ES-I3 (cell line): ENCODE measurements around the gene SYT1.

ENCODE experiments used
- H3K36me3 ChIP-seq: 2 replicates; pipeline ENCODE4 v1.6.1; 2013; ENCODE audit warnings: mild to moderate bottlenecking, low read length, control low read depth, moderate library complexity; ENCODE audit not compliant: insufficient read depth
- H3K4me1 ChIP-seq: 2 replicates; pipeline ENCODE4 v1.6.1; 2013; ENCODE audit warnings: mild to moderate bottlenecking, control low read depth, low read length; ENCODE audit not compliant: insufficient read depth
- H3K9ac ChIP-seq: 2 replicates; pipeline ENCODE4 v1.6.1; 2013; ENCODE audit warnings: low read depth, mild to moderate bottlenecking, low read length, moderate library complexity
- H3K9me3 ChIP-seq: 2 replicates; pipeline ENCODE4 v1.6.1; 2013; ENCODE audit warnings: mild to moderate bottlenecking, low read length, moderate library complexity; ENCODE audit not compliant: control insufficient read depth, insufficient read depth

The SYT1 gene

GRCh38 chr12:79322905-79323304 lies 458.3 kb downstream of the SYT1 start:
- Histone ChIP-seq H3K9me3 (no peaks in the 10 kb centered on the region), H3K36me3 (no peaks in the 10 kb centered on the region; the same call in 1 of the 2 replicates), H3K4me1 (peaks cover 21% of the 10 kb centered on the region; the same call in 1 of the 2 replicates), H3K9ac (no peak overlapping the region)

DNA sequence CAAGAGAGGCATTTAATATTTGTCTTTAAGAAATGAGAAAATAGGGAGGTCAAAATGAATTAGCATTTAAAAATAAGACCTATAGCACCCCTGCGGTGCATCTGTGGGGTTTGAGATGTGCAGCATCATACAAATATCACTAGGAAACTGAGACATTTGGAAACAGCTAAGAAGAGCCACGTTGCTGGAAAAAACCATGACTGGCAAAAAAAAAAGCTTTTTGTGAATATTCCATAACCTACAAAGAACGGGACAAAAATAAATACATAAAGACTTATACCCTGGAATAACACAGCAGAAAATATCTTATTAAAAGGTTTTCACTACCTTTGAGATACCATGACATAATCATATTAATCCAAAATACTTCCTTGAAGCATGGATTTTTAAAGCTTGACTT lies 460.0 kb downstream of the SYT1 start:
- Histone ChIP-seq H3K9ac (no peak overlapping the region), H3K36me3 (no peaks in the 10 kb centered on the region), H3K9me3 (no peaks in the 10 kb centered on the region), H3K4me1 (peaks cover 21% of the 10 kb centered on the region; the same call in 1 of the 2 replicates)

- Histone ChIP-seq H3K9ac (no peak overlapping the region), H3K4me1 (peaks cover 20% of the 10 kb centered on the region; the same call in 1 of the 2 replicates), H3K9me3 (no peaks in the 10 kb centered on the region), H3K36me3 (no peaks in the 10 kb centered on the region)
Observed at GRCh38 chr12:79326222-79326621, 461.6 kb downstream of the SYT1 start.

- Histone ChIP-seq H3K9me3 (no peaks in the 10 kb centered on the region), H3K9ac (no peak overlapping the region), H3K36me3 (no peaks in the 10 kb centered on the region), H3K4me1 (peaks cover 17% of the 10 kb centered on the region; the same call in 1 of the 2 replicates)
Observed at GRCh38 chr12:79326663-79327062, 462.1 kb downstream of the SYT1 start.

GRCh38 chr12:79327465-79327864 lies 462.9 kb downstream of the SYT1 start:
- H3K9me3 ChIP-seq, result no peaks in the 10 kb centered on the region
- no peaks in the 10 kb centered on the region for H3K36me3 ChIP-seq
- peaks cover 15% of the 10 kb centered on the region; the same call in 1 of the 2 replicates for H3K4me1 ChIP-seq
- no peak overlapping the region for H3K9ac ChIP-seq

DNA sequence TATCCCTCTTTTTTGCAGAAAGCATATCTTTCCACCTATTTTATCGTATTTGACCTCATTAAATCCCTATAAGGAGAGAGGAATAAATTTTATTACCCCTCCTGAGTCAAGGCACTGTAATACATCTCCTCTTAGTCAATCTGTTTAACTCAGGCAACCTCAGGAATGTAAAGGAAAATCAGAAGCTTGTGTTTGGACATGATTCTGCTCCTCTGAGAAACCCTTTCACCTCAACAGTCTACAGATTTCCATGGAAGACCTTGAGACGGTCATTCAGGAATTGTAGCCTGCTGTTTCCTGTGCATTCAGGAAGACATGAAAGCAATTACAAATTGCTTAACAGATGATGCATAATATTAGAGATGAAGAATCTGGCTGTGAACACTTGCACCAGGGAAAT lies 465.4 kb downstream of the SYT1 start:
- peaks cover 17% of the 10 kb centered on the region; the same call in 1 of the 2 replicates for H3K4me1 ChIP-seq
- no peaks in the 10 kb centered on the region for H3K36me3 ChIP-seq
- H3K9me3 ChIP-seq, result no peaks in the 10 kb centered on the region
- H3K9ac ChIP-seq, result no peak overlapping the region

GRCh38 chr12:79331870-79332269 lies 467.3 kb downstream of the SYT1 start:
- no peak overlapping the region for H3K9ac ChIP-seq
- no peaks in the 10 kb centered on the region for H3K9me3 ChIP-seq
- H3K36me3 ChIP-seq, result no peaks in the 10 kb centered on the region
- peaks cover 17% of the 10 kb centered on the region; the same call in 1 of the 2 replicates for H3K4me1 ChIP-seq

DNA sequence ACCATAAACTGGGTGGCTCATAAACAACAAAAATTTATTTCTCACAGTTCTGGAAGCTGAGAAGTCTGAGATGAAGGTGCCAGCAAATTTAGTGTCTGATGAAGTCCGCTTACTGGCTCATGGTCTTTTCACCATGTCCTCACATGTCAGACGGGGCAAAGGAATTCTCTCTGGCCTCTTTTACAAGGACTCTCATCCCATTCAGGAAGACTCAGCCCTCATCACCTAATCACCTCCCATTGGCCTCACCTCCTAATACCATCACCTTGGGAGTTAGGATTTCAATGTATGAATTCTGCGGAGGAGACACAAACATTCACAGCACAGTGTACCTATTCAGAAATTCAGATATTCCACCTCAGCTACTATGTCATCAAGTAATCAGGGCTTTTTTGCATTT lies 468.6 kb downstream of the SYT1 start:
- Histone ChIP-seq H3K9ac (no peak overlapping the region), H3K9me3 (no peaks in the 10 kb centered on the region), H3K36me3 (peaks cover 3% of the 10 kb centered on the region; the same call in 1 of the 2 replicates), H3K4me1 (peaks cover 17% of the 10 kb centered on the region; the same call in 1 of the 2 replicates)

- H3K36me3 ChIP-seq, result peaks cover 4% of the 10 kb centered on the region; the same call in 1 of the 2 replicates
- H3K4me1 ChIP-seq, result peaks cover 9% of the 10 kb centered on the region; the same call in 1 of the 2 replicates
- H3K9me3 ChIP-seq, result no peaks in the 10 kb centered on the region
Observed at GRCh38 chr12:79337662-79338290, 473.2 kb downstream of the SYT1 start.

DNA sequence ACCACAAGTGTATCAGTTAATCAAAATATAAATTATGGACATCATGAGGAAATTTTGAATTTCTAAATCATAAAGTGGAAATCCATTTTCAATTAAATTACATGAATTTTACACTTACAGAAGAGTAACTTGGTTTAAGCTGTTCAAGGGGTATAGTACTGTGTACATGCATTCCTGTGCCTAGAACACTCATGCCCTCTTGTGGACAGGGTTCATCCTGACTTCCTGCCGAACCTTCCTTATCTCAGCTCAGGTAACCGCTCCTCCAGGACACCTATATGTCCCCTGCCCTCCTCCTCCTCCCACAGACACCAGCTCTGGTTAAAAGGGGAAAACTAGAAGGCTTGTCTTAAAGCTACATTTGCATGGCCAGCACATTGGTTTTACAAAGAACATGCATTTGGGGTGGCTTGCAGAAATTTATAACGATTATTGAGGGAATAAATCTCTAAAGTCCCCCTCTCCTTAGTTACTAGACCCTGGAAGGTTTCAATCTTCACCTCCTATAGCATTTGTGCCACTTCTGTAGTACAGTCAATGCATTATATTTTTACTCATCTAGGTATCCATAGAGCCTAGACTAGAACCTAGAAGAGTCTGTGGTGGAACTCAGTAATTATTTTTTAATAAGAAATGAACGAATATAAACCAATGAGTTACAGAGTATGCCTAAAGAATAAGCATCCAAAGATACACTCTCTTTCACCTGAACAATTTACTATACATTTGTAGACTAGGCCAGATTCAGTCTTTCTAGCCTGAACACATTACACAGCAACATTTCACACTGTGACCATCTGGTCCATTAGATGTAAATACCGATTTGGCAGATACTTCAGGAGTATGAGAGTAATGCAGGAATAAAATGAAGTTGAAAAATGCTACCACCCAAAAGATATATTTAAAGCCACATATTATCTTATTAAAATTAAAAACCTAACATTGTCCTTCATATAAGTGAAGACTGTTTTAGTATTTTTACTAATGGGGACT lies 480.6 kb downstream of the SYT1 start:
- no peaks in the 10 kb centered on the region for H3K9me3 ChIP-seq
- H3K36me3 ChIP-seq, result no peaks in the 10 kb centered on the region
- H3K4me1 ChIP-seq, result no peaks in the 10 kb centered on the region
- no peak overlapping the region for H3K9ac ChIP-seq

More at GRCh38 chr12:79337662-79338290, 473.2 kb downstream of the SYT1 start:
- no peak overlapping the region for H3K9ac ChIP-seq

DNA sequence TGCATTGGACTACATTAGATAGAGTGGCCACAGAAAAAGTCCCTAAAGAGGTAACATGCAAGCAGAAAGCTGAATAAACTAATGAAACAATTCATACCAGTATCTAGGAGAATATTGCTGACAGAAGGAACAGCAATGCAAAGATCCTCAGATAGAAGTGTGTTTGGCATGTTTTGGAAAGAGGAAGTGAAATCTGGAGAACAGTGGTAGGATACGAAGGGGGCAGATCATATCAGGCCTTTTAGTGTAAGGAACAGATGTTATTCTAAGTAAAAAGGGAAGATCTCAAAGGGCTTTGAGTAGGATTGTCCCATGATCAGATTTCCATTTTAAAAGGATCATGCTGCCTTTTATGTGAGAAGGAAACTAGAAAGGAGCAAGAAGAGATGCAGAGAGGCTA lies 483.3 kb downstream of the SYT1 start:
- Histone ChIP-seq H3K9ac (no peak overlapping the region), H3K9me3 (no peaks in the 10 kb centered on the region), H3K36me3 (no peaks in the 10 kb centered on the region), H3K4me1 (no peaks in the 10 kb centered on the region)

DNA sequence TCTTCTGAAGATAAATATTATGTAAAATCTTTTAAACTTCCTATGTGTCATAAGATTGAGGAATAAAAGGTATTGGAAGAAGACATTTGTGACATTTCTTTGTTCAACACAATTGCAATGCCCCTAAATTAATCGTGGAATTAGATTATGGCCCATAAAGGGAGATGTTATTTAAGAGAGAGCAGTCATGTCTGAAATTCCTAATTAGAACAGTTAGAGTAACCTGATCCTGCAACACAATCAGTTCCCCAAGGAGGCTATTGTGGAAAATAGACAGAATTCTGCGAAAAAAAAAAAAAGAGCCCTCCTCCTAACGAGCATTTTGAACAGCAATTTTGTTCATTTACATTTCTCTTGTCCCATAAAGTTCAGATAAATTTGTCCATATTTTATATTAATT lies 486.7 kb downstream of the SYT1 start:
- Histone ChIP-seq H3K9ac (no peak overlapping the region), H3K4me1 (no peaks in the 10 kb centered on the region), H3K9me3 (no peaks in the 10 kb centered on the region), H3K36me3 (no peaks in the 10 kb centered on the region)

DNA sequence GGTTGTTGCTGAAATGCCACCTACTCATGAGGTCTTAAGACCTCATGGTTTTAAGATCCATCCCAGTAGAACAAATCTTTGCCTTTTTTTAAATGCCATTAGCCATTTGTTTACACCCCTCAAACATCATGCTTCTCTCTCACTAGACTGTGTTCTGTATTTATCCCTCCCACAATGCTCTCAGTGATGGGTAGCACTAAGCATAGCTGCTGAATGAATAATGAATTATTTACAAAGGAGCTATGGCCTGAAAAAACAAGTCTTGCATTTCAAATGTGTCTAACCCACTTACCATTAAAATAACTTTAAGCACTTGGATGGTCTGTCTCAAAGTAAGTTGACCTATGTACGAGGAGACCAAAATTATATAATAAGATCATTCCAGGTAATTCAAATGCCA lies 491.6 kb downstream of the SYT1 start:
- Histone ChIP-seq H3K36me3 (no peaks in the 10 kb centered on the region; the same call in 1 of the 2 replicates), H3K9me3 (no peaks in the 10 kb centered on the region), H3K9ac (no peak overlapping the region), H3K4me1 (no peaks in the 10 kb centered on the region)

DNA sequence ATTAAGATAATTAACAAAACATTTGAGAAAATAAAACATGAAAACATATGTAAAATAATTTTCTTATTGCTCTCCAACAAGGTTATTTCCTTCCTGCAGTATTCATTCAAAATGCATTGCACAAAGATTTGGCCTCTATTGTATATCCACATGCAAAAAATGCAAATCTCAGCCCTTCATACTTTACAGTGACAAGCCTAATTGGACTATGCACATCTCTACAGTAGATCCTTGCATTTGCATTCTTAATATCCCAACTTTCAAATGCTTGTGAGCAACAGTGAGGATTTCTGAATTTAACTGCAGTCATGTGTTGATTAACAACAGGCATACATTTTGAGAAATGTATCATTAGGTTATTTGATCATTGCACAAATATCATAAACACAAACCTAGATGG lies 492.5 kb downstream of the SYT1 start:
- no peak overlapping the region for H3K9ac ChIP-seq
- no peaks in the 10 kb centered on the region; the same call in 1 of the 2 replicates for H3K36me3 ChIP-seq
- H3K9me3 ChIP-seq, result no peaks in the 10 kb centered on the region
- peaks cover 3% of the 10 kb centered on the region; the same call in 1 of the 2 replicates for H3K4me1 ChIP-seq
